Measurements from ENCODE around the gene PRPSAP1. TPM values are rescaled to one million over a fixed set of nuclear protein-coding genes. Genes with fewer than 3 reads are reported as not detected.

The PRPSAP1 gene
- total and polyA plus RNA-seq, 12 donors: 26.0 to 79.3 (median 43.1) TPM

- intact Hi-C loops (cut with DNase I): no loop called here
- 90 to 93% (median 91%) methylated on average over 10 to 11 of the region's 11 CpGs for WGBS, 4 donors
- TF ChIP-seq CTCF (IDR thresholded peaks at IDR 0.05) (no peak), POLR2A (IDR thresholded peaks at IDR 0.05) (no peak)
Measured at GRCh38 chr17:76276069-76276431, 77.7 kb downstream of the PRPSAP1 start.

GRCh38 chr17:76275382-76276068 is 78.2 kb downstream of the PRPSAP1 start:
- Histone ChIP-seq H3K27me3 (no peaks in the 10 kb centered on the region), H3K9me3 (replicated peaks in 1 of 3) (no peaks in the 10 kb centered on the region), H3K27ac (no peak overlapping the region), H3K4me3 (no peak overlapping the region), H3K36me3 (replicated peaks in 1 of 2) (peaks cover 0 to 3% of the 10 kb centered on the region in 2 donors), H3K4me1 (replicated peaks in 1 of 2) (peaks cover 6 to 21% of the 10 kb centered on the region in 2 donors)
- WGBS, 4 donors: 84 to 98% (median 88%) methylated on average over 8 to 22 of the region's 22 CpGs
- intact Hi-C loops (cut with DNase I): no loop called here
- no peak for DNase-seq
- TF ChIP-seq POLR2A (IDR thresholded peaks at IDR 0.05) (no peak), CTCF (IDR thresholded peaks at IDR 0.05) (no peak)

More at GRCh38 chr17:76276069-76276431, 77.7 kb downstream of the PRPSAP1 start:
- Histone ChIP-seq H3K9me3 (replicated peaks in 1 of 3) (no peaks in the 10 kb centered on the region), H3K4me3 (no peak overlapping the region), H3K4me1 (replicated peaks in 1 of 2) (peaks cover 6 to 21% of the 10 kb centered on the region in 2 donors), H3K27me3 (no peaks in the 10 kb centered on the region), H3K27ac (no peak overlapping the region), H3K36me3 (replicated peaks in 1 of 2) (no peaks in the 10 kb centered on the region)
- DNase-seq: no peak

- DNase-seq: no peak
- H3K4me1 ChIP-seq (replicated peaks in 1 of 2): peaks cover 6 to 23% of the 10 kb centered on the region in 2 donors
- intact Hi-C loops (cut with DNase I): no loop called here
Measured at GRCh38 chr17:76274112-76274956, 79.4 kb downstream of the PRPSAP1 start.

More at GRCh38 chr17:76274112-76274956, 79.4 kb downstream of the PRPSAP1 start:
- Histone ChIP-seq H3K27me3 (no peaks in the 10 kb centered on the region), H3K4me3 (no peak overlapping the region), H3K27ac (peak overlapping the region in 1 of 5 donors; percentile 17), H3K36me3 (replicated peaks in 1 of 2) (peaks cover 0 to 5% of the 10 kb centered on the region in 2 donors), H3K9me3 (replicated peaks in 1 of 3) (no peaks in the 10 kb centered on the region)
- TF ChIP-seq POLR2A (IDR thresholded peaks at IDR 0.05) (no peak), CTCF (IDR thresholded peaks at IDR 0.05) (no peak)
- WGBS, 4 donors: 48 to 73% (median 70%) methylated on average over 10 to 21 of the region's 21 CpGs

All from adrenal gland (tissue), 12 donors.